ENCODE measurements around the gene MCF2L2. TPM values are rescaled to one million over a fixed set of nuclear protein-coding genes. Genes with fewer than 3 reads are reported as not detected.
A peak's percentile ranks its signal among the peaks of the same experiment; 100 is the strongest.

The MCF2L2 gene
- total RNA-seq, 1 experiment from 2014 or later = 3.9 TPM

- H3K27me3 ChIP-seq (replicated peaks; ENCODE audit: control insufficient read depth, insufficient read depth, low read length) = no peaks in the 10 kb centered on the region
- H3K36me3 Mint-ChIP-seq (ENCODE audit: insufficient read depth, unreplicated experiment) = no peaks in the 10 kb centered on the region
- H3K4me3 ChIP-seq (ENCODE audit: low read depth, low read length) = no peak overlapping the region
- H3K27me3 Mint-ChIP-seq (ENCODE audit: insufficient read depth, unreplicated experiment) = no peaks in the 10 kb centered on the region
- no peak for DNase-seq
- H3K27ac Mint-ChIP-seq (ENCODE audit: unreplicated experiment) = no peak overlapping the region
- TF ChIP-seq, protein P1, sequence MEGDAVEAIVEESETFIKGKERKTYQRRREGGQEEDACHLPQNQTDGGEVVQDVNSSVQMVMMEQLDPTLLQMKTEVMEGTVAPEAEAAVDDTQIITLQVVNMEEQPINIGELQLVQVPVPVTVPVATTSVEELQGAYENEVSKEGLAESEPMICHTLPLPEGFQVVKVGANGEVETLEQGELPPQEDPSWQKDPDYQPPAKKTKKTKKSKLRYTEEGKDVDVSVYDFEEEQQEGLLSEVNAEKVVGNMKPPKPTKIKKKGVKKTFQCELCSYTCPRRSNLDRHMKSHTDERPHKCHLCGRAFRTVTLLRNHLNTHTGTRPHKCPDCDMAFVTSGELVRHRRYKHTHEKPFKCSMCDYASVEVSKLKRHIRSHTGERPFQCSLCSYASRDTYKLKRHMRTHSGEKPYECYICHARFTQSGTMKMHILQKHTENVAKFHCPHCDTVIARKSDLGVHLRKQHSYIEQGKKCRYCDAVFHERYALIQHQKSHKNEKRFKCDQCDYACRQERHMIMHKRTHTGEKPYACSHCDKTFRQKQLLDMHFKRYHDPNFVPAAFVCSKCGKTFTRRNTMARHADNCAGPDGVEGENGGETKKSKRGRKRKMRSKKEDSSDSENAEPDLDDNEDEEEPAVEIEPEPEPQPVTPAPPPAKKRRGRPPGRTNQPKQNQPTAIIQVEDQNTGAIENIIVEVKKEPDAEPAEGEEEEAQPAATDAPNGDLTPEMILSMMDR (IDR thresholded peaks at IDR 0.05; ENCODE audit: insufficient read depth in 1 of 2, low read depth in 1 of 2, low read length in 1 of 2, severe bottlenecking in 1 of 2, unreplicated experiment in 1 of 2) = no peak
- H3K9me3 Mint-ChIP-seq (ENCODE audit: unreplicated experiment) = no peaks in the 10 kb centered on the region
- H3K4me3 Mint-ChIP-seq (ENCODE audit: unreplicated experiment) = no peak overlapping the region
- POLR2A ChIA-PET = interaction anchor here (0.7 kb wide), 1 partner anchor 209 kb away, joined by 7 read pairs; no protein-coding TSS in a partner anchor
- no TSS peak for BruUV-seq (replicated peaks)
- intact Hi-C loops (cut with micrococcal nuclease; ENCODE audit: unreplicated experiment) = loop anchor here (5.0 to 10.0 kb wide), 3 partner anchors 380 to 673 kb away; no protein-coding TSS in a partner anchor
- 0 out of 2 replicates have a peak, but pooled peaks cover 3% of the 10 kb centered on the region for H3K4me1 ChIP-seq
- CTCF ChIA-PET = interaction anchor here (0.7 kb wide), 2 partner anchors 202 to 402 kb away, joined by 6 read pairs; no protein-coding TSS in a partner anchor
- H3K36me3 ChIP-seq (ENCODE audit: control insufficient read depth, insufficient read depth, low read length) = no peaks in the 10 kb centered on the region
- H3K9me3 ChIP-seq = no peaks in the 10 kb centered on the region
- no peaks in the 10 kb centered on the region for H3K4me1 Mint-ChIP-seq (ENCODE audit: low read depth, unreplicated experiment)
Observed at GRCh38 chr3:183387797-183388196, 40.6 kb downstream of the MCF2L2 start.

- no peak for DNase-seq
- no TSS peak for BruUV-seq (replicated peaks)
- Mint-ChIP-seq H3K4me3 (ENCODE audit: unreplicated experiment) (no peak overlapping the region), H3K4me1 (ENCODE audit: low read depth, unreplicated experiment) (no peaks in the 10 kb centered on the region), H3K27me3 (ENCODE audit: insufficient read depth, unreplicated experiment) (no peaks in the 10 kb centered on the region), H3K36me3 (ENCODE audit: insufficient read depth, unreplicated experiment) (no peaks in the 10 kb centered on the region), H3K27ac (ENCODE audit: unreplicated experiment) (no peak overlapping the region), H3K9me3 (ENCODE audit: unreplicated experiment) (no peaks in the 10 kb centered on the region)
- 0 out of 2 replicates have a peak, but pooled peaks cover 3% of the 10 kb centered on the region for H3K4me1 ChIP-seq
- no peaks in the 10 kb centered on the region for H3K36me3 ChIP-seq (ENCODE audit: control insufficient read depth, insufficient read depth, low read length)
- intact Hi-C loops (cut with micrococcal nuclease; ENCODE audit: unreplicated experiment) = loop anchor here (1.0 to 10.0 kb wide), 5 partner anchors 202 to 672 kb away; no protein-coding TSS in a partner anchor
- no peak overlapping the region for H3K4me3 ChIP-seq (ENCODE audit: low read depth, low read length)
- ChIA-PET CTCF (interaction anchor here (1.9 to 2.0 kb wide), 2 partner anchors 202 to 208 kb away, joined by 4 to 9 read pairs; no protein-coding TSS in a partner anchor), POLR2A (no interaction called here)
- TF ChIP-seq, protein P1 (IDR thresholded peaks at IDR 0.05; ENCODE audit: insufficient read depth in 1 of 2, low read depth in 1 of 2, low read length in 1 of 2, severe bottlenecking in 1 of 2, unreplicated experiment in 1 of 2) = no peak
- H3K9me3 ChIP-seq = no peaks in the 10 kb centered on the region
- no peaks in the 10 kb centered on the region for H3K27me3 ChIP-seq (replicated peaks; ENCODE audit: control insufficient read depth, insufficient read depth, low read length)
Observed at GRCh38 chr3:183386651-183387050, 41.8 kb downstream of the MCF2L2 start.

DNA sequence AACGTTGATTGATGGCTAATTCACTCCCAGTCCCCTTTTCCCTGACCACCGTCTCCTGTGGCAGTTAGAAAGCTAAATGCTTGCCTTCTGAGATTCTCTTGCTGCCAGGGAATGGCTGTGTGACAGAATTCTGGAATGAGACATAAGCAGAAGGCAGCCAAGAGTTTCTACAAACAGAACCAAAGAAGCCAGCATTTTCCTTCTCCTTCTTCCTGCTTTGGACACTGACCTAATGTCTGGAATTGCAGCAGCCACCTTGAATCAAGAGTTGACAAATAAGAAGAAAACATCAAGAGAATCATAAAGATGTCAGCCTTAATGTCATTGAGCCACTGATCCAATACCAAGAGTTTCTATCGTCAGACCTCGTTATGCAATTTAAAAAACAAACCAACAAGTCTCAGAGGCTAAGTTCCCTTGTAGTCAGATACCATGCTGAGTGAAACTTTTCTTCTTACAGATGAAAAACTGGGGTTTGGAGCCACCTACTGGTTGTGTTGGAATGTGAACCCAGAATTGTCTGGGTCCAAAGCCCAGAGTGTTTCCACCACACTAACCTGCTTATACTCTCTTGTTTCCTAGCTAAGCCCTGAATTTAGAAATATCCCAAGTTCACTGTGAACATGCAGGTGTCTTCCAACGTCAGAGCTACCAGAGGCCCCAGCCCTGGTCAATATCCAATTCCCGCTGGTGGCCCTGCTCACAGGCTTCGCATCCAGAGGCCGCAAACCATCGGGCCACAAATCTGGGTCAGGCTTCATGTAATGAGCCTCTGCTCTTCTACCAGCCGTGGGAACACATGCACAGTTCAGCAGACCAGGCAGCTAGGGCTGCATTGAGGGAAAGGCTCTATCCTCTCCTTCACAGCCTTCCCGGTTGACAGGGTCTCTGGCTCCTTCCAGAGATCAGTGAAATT is 42.5 kb downstream of the MCF2L2 start:
- H3K4me3 Mint-ChIP-seq (ENCODE audit: unreplicated experiment) = no peak overlapping the region
- H3K9me3 Mint-ChIP-seq (ENCODE audit: unreplicated experiment) = no peaks in the 10 kb centered on the region
- BruUV-seq (replicated peaks) = no TSS peak
- H3K4me1 Mint-ChIP-seq (ENCODE audit: low read depth, unreplicated experiment) = no peaks in the 10 kb centered on the region
- Histone ChIP-seq H3K27me3 (replicated peaks; ENCODE audit: control insufficient read depth, insufficient read depth, low read length) (no peaks in the 10 kb centered on the region), H3K9me3 (no peaks in the 10 kb centered on the region), H3K4me3 (ENCODE audit: low read depth, low read length) (no peak overlapping the region), H3K4me1 (0 out of 2 replicates have a peak, but pooled peaks cover 3% of the 10 kb centered on the region), H3K36me3 (ENCODE audit: control insufficient read depth, insufficient read depth, low read length) (no peaks in the 10 kb centered on the region)
- intact Hi-C loops (cut with micrococcal nuclease; ENCODE audit: unreplicated experiment) = loop anchor here (1.0 to 10.0 kb wide), 5 partner anchors 202 to 671 kb away; no protein-coding TSS in a partner anchor
- TF ChIP-seq, protein P1 (IDR thresholded peaks at IDR 0.05; ENCODE audit: insufficient read depth in 1 of 2, low read depth in 1 of 2, low read length in 1 of 2, severe bottlenecking in 1 of 2, unreplicated experiment in 1 of 2) = peak; percentile 67 to 69
- no peak overlapping the region for H3K27ac Mint-ChIP-seq (ENCODE audit: unreplicated experiment)
- no peaks in the 10 kb centered on the region for H3K36me3 Mint-ChIP-seq (ENCODE audit: insufficient read depth, unreplicated experiment)
- ChIA-PET POLR2A (no interaction called here), CTCF (interaction anchor here (1.9 to 2.0 kb wide), 2 partner anchors 201 to 207 kb away, joined by 4 to 9 read pairs; no protein-coding TSS in a partner anchor)
- peak; percentile 48 to 69 for DNase-seq
- H3K27me3 Mint-ChIP-seq (ENCODE audit: insufficient read depth, unreplicated experiment) = no peaks in the 10 kb centered on the region

All from Caco-2 (cell line).